HG03378 (cell line): ENCODE data around the gene ATXN2.

Experiments used
- ATAC-seq: cut with Tn5 transposase; IDR thresholded peaks from one replicate; pipeline ENCODE4 v1.9.1; 2021; ENCODE audit warnings: mild to moderate bottlenecking, moderate library complexity; ENCODE audit not compliant: unreplicated experiment

Gene ATXN2

DNA sequence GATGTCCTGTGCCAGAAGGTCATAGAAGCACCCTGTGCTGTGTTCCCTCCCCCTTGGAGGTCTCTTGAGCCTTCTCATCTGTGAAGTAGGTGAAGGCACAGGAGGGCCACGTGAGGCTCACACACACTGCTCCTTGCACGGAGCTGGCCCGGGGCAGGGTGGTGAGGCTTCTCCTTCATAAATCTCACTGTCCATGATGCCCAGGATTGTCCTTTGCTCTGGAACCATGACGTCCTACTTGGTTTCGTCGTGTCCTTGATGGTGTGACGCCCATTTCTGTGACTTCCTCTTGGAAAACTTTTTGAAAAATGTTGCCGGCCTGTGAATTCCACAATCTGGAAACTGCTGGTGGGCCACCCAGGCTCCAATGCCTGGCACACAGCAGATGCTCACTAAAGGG is 159.0 kb downstream of the ATXN2 start:
- no peak for ATAC-seq

DNA sequence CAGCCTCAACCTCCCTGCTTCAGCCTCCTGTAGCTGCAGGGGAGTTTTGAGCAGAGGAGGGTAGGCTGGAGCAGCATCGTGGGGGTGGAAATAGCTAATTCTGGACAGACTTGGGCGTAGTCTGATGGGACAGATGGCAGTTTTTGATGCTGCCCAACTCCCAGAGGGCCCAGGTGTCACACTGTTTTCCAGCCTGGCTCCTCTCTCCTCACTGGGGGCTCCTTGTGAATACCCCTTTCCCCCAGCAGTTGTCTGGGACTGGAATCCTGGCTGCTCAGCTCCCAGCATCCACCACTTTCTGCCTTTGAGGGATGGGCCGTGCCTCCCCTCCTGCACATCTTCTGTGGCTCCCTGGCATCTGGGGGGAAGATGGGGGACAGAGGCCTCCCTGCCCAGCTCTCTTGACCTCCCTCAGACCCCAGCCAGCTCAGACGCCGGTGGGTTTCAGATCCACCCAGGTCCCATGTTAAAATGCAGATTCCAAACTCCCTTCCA is 159.4 kb downstream of the ATXN2 start:
- ATAC-seq, result no peak

DNA sequence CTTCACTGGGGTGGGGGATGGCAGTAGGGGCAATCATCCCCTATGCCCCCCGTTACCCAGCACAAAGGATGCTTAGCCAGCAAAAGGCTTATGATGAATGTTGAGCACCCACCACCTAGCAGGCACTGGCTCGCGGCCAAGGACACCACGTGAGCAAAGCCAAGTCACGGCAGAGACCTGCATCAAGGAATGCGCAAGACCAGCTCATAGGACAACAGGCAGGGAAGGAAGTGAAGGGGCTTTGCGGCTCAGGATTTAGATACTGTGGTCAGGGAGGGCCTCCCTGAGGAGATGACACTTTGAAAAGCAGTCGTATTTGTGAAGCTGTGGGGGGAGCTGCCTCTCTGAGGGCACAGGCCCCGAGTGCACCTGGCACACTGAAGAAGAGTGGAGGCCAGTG is 160.6 kb downstream of the ATXN2 start:
- ATAC-seq, result no peak

DNA sequence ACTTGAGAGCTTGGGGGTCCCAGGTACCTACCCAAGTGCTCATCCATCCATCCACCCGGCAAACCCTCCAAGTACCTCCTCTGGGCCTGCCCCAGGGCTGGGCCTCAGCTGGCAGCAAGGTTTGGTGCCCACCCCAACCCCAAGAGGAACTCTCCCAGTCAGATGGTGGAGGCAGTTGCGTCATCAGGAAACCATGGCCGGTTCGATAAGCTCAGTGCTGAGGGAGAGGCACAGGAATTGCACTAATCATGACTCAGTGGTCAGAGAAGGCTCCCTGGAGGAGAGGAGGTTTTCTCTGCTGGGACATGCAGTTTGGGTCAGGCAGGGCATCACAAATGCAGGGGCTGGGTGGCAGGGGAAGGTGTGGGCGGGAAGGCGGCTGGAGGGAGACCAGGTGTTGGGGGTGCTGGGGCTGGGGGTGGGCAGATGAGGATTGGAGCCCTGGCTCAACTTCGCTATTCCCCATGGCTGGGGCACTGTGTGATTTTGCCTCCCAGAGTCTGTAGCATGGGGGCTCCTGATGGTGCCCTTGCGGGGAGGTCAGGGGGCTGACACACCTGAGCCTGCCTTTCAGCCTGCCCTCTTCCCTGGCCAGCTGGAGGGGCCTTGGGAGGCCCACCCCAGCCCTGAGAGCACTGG is 161.2 kb downstream of the ATXN2 start:
- no peak for ATAC-seq

DNA sequence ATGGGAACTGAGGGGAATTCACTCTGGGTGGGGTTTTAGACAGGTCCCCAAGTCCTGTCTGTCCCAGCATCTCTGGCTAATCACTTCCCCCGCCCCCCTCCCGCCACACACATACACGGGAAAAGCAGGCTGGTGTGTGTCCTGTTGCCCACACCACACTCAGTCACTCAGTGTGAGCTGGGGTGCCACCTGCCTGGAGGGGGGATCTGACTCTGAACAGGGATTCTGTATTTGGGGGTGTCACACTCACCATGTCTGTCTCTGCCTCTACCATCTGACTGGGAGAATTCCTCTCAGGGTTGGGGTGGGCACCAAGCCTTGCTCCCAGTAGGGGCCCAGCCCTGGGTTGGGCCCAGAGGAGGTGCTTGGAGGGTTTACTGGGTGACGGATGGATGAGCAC is 162.3 kb downstream of the ATXN2 start:
- no peak for ATAC-seq

DNA sequence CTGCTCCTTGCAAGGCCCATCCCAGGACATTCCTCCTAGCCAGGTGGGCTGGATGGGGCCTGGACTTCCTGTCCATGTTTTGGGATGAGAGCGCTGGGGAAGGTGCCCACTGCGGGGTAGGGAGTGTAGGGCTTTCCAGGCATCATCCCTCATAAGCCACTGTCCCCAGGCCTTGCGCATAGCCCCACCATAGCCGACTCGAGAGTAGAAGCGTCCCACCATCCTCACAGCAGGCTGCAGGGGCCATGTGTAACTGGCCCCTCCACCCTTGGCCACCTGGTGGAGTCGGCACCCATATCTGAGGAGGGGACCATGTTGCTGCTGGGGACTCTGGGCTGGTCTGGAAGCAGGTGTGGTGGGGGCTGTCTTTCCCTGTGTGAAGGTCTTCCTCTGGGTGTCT is 162.8 kb downstream of the ATXN2 start:
- no peak for ATAC-seq

DNA sequence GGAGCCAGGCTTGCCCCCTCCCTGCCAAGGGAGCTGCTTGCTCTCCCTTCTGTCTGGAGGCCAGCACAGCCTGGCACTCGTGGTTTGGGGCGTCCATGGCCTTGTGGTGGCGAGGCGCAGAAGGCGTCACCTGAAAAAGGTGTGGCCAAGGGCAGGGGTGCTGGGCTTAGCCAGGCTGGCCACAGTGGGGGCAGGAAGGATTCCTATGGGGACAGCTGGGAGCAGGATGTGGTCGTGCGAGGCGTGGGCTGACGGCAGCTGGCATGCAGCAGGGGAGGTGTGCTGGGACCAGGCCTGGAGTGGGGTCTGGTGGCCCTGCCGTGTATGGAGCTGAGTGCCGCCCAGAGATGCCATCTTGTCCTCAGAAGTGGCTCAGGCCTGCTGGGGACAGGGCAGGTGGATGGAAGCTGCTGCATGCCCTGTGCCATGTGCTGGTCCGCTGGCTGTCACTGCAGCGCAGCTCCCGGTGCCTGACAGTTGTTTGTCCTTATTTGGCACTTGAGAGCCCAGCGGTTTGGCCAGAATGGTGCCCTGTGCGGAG is 163.4 kb downstream of the ATXN2 start:
- ATAC-seq, result no peak

DNA sequence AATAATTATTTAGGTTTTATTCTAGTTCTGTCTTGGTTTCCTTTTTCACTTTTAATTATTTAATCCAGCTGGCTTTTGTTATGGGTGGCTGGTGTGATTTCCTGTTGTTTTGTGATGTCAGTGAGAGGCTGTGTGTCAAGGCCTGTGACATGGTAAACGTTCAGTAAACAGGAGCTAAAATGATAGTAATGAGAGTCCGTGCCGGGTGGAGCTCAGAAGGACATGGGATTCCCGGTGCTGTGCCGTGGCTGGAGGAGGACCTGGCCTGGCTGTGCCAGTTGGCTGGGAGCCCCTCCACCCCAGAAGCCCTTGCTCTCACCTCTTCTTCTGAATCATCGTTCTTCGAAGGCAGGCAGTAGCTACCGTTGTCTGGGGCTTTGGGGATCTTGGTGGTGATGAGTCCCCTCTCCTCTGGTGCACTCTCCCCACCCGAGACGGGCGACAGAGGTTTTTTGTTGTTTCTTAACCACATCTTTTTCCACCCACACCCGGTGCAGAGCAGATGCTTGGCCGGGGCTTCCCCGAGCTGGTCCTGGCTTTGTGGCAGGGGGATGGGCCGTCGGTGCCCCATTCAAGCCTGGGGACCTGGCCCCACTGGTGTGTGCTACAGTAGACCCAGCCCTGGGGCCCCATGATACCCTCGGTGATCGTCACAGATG is 164.3 kb downstream of the ATXN2 start:
- peak; percentile 69 for ATAC-seq

DNA sequence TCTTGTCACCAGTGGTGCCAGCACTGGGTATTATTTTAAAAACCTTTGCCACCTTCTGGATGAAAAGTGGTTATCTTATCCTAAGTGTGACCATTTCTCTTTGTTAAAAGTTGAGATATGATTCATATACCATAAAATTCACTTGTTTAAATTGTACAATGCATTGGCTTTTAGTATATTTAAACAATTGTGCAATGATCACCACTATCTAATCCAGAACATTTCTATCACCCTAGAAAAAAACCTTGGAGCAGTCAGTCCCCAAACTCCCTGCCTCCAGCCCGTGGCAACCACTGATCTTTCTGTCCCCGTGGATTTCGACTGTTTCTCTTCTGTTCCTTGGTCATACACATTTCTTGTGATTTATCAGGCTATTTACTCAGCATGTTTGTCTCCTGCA is 165.1 kb downstream of the ATXN2 start:
- ATAC-seq, result no peak

DNA sequence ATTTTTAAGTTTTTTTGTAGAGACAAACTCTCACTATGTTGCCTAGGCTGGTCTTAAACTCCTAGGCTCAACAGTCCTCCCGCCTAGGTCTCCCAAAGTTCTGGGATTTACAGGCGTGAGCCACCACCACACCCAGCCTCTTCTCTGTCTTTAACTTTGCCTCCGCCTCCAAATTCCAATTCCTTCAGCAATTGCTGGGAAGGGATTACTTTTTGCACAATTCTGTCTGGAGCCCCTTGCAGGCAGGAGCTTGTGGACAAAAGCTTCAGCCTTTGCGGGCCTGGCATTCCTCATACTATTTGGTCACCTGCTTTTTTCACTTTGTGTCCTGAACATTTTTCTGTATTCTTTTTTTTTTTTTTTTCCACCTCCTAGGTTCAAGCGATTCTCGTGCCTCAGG is 167.3 kb downstream of the ATXN2 start:
- no peak for ATAC-seq

DNA sequence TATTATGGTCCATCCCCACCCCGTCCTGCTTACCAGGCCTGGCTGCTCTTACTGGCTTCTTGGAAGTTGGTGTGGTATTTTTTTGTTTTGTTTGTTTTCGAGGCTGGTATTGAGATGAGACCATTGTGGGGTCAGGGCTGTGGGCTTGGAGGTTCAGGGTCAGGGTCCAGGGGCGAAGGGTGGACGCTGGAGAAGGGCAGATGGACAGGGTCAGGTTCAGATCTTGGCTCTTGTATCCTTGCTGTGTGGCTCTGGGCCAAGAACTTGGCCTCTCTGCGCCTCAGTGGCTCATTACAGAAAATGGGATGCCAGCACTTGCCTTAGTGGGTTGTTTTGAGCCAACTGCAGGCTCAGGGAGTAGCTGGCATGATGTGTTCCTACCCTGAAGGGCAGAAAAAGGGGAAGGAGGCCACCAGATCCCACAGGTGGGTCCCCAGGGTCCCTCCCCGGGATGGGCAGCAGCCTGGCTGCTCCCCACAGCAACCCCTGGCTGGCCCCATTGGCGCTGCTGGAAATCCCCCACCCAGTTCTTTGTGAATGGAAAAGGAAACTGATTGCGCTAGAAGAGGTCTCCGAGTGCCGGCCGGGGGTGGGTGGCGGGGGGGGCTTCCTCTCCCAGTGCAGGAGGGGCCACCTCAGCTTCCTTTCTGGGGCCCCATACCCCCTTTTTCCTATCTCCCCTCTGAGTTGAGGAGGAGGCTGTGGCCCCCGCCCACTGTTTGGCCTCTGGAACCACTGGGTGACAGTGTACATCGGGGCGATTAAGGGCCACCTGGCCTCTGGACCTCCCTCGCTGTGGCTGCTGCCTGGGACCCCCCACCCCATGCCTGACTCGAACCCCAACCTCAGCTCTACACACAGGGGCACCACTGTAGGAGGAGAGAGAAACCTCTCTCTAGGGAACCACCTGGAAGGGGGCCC is 168.4 kb downstream of the ATXN2 start:
- ATAC-seq, result no peak

DNA sequence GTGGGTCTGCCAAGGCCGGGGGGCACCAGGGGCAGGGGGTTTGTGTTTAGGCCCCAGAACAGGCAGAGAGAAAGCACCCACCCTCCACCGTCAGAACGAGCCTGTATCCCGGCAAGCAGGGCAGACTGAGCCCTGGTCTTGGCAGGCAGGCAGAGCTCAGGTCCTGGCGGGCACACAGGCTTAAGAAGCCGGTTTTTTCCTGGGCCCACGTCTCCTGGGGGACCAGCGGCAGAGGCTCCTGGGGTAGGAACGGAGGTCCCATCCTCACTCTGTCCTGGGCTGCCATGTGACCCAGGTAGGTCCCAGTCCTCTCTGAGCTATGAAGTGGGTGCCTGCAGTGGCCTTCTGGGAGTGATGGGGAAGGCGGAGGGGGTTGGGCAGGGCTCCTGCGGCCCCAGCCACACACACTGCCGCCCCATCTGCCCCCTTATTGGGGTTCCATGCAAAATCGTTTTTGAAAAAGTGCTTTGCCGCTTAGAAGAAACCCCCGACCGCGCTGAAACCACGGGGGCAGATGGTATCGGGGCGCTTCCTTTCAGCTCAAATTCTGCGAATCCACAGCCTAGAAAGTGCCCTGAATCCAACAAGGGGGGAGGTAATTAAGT is 169.2 kb downstream of the ATXN2 start:
- no peak for ATAC-seq

DNA sequence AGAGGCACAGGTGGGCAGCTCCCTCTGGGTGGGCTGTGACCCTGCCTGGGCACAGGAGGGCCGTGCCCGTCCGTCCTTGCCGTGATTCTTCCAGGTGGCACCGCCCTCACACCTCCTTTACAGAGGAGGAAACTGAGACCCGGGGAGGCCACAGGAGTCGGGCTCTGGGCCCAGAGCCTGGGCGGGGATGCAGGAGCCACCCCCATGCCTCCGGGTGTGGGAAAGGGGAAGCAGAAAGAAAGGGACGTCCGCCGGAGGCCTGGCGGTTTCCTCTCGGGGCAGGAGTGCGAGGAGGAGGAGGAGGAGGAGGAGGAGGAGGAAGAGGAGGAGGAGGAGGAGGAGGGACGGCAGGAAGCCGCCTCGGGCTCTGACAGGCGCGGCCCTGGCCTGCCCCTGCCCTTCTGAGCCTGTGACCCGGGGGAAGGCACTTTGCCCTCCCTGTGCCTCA is 170.4 kb downstream of the ATXN2 start:
- no peak for ATAC-seq

DNA sequence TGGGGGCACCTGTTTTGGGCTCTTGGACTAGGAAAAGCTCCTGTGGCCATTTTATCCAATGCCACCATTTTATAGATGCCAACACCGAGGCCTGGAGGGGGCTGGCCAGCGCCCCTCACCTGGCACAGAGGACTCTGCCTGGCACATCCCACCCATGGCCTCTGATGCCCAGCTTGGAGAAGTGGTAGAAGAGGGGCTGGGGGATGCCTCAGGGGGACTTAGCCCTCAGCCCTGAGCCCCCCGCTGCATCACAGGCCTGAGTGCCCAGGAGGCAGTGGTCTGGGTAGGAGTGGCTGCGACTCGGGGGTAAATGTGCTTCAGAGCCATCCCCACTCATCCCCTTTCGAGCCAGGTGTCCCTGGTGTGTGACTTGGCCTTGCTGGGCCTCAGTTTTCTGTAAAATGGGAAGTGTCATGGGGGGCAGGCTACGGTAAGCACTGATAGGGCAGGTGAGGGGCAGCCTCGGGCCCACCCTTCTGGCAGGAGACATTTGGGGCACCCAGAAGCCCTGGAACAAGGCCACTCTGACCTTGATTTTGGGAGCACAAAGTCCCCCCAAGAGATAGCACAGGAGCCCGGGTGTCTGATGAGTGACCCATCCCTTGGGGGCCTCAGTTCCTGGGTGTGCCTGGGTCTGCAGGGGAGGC is 170.9 kb downstream of the ATXN2 start:
- no peak for ATAC-seq

DNA sequence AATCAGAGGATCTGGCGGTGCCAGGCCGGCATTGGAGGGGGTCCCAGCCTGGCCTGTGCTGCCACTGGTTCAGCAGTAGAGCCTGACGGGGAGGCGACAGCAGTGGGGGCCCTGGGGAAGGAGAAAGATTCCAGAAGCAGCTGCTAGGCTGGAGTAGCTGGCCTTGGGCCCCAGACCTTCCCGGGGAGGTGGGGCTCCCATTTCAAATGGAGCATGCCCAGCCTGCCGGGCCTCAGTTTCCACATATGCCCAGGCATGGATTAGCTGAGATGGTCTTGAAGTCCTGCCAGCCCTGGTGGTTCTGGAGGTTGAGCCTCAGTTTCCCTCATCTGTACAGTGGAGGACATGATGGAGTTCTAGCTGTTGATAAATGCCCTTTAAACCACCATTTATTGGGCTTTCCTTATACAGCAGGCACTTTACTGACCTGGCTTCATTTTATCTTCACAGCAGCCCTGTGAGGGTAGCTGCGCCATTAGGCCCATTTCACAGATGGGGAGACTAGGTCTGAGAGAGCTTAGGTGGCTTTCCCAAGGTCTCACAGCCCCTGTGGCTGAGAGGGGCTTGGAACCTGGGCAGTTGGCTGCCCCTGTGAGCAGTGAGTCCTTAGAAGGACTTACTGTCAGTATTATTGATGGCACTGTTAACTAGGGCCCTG is 171.6 kb downstream of the ATXN2 start:
- ATAC-seq, result no peak

DNA sequence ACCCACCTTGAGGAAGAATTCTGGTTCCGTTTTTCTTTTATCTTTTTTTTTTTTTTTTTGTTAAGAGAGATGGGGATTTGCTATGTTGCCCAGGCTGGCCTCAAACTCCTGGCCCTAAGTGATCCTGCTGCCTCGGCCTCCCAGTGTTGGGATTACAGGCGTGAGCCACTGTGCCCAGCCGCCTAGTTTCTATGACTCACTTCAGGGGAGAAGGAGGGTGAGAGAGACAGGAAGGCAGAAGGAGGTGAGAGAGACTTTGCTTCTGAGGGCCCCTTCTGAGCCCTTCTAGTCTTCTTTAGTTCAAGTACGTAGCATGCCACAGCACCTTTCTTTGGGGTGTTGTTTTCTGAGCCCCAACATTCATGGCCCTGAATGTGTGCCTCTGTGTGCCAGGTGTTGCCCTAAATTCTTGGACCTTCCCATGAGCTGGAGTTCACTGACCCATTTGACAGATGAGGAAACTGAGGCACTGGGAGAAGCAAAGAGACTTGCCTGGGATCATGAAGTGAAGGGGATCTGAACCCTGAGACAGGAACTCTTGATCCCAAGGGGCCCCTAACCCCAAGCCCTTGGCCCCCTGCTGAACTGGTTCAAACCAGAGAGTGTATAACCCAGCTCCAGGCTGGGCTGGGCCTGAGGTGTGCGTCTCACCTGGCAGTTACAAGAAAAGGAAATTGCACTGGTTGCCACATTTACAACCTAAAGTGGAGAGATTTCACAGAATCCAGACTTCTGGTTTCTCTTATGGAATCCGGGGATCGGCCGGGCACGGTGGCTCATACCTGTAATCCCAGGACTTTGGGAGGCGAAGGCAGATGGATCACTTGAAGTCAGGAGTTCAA is 172.6 kb downstream of the ATXN2 start:
- ATAC-seq, result no peak

DNA sequence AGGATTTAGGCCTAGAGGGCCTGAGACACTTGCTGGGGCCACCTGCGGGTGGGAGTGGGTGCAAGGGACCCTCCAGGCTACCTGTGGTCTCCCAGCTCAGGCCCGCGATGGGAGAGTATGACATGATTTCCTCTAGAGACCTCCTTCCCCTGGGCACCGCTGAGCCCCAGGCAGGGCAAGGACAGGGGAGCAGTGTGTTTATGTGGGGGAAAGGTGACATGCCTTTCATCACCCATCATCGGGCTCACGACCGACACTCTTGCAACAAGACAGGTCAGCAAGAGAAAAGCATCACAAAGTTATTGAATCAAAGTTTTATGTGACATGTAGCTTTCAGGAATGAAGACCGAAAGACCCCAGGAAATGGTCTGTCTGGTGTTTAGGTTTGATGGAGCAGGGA is 173.5 kb downstream of the ATXN2 start:
- no peak for ATAC-seq

DNA sequence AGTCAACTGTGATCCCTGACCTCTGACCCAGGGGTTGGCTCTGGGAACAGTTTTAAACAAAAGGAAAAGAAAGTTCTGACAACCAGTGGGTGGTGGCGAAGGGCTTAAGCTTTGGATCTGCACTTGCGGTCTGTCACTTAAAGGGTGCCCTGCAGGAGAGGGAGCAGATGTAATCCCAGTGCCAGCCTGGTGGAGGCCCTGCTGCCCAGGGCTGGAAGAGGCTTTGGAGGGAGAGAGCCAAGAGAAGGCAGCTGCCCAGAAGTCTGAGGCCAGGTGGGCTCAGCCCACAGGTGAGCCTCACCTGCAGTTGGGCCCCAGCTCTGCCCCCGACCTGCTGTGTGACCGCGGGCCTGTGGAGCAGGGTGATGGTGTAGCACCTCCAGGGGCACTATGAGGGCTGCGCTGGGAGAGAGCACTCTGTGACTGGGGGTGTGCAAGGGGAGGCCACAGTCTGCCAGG is 174.3 kb downstream of the ATXN2 start:
- no peak for ATAC-seq

DNA sequence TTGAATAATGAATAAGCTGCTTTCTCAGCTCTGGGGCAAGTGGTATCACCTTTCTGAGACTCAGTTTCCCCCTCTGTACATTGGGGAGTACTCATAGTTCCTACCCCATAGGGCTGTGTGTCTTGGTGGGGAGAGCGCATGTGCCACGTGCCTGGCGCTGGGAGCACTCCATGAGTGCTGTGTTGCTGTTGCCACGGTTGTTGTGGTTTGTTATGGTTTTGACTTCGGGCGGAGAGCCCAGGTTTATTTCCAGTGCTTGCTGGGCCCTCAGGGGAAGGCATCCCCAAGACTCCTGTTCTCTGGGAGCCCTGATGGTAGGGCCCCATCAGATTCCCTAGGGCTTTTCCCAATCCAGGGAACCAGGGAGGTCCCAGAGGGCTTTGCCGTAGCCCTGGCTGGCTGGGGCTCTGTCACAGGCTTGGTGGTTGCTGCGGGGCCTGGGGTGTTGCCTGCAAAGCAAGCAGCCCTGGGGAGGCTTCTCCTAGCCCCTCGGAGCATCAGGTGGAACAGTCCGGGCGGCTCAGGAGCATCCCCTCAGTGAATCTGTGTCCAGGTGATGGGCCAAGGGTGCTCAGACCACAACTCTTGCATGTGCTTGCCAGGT is 174.8 kb downstream of the ATXN2 start:
- ATAC-seq, result no peak
